Liver (tissue), 9 donors: Measurements from ENCODE around the gene MAPK9. TPM values are rescaled to one million over a fixed set of nuclear protein-coding genes. Genes with fewer than 3 reads are reported as not detected.

Experiments used
- DNase-seq: peaks from one replicate; pipeline ENCODE4 v3.0.0-alpha.2; 2017; ENCODE audit warnings: low spot score
- H3K27ac ChIP-seq, 2 donors: one replicate each; pipeline ENCODE4 v1.7.0; 2013; ENCODE audit warnings: inconsistent platforms in 2 of 2, low read length in 2 of 2, control low read depth in 1 of 2, low read depth in 1 of 2, mild to moderate bottlenecking in 1 of 2
- H3K27me3 ChIP-seq, 4 donors: one replicate each; pipeline versions ENCODE4 v1.6.1 to v1.7.0; 2013; ENCODE audit warnings: low read length in 3 of 4, inconsistent platforms in 1 of 4, mild to moderate bottlenecking in 1 of 4, moderate library complexity in 1 of 4; ENCODE audit not compliant: control insufficient read depth in 4 of 4, insufficient read depth in 4 of 4
- H3K36me3 ChIP-seq, 4 donors: one replicate each; pipeline versions ENCODE4 v1.6.1 to v1.7.0; 2013; ENCODE audit warnings: low read length in 3 of 4, mild to moderate bottlenecking in 3 of 4, low read depth in 1 of 4, moderate library complexity in 1 of 4; ENCODE audit not compliant: control insufficient read depth in 4 of 4, insufficient read depth in 3 of 4
- H3K4me1 ChIP-seq, 4 donors: one replicate each; pipeline versions ENCODE4 v1.6.1 to v1.7.0; 2013; ENCODE audit warnings: low read length in 3 of 4, mild to moderate bottlenecking in 3 of 4, moderate library complexity in 1 of 4; ENCODE audit not compliant: control insufficient read depth in 4 of 4, insufficient read depth in 4 of 4
- H3K4me3 ChIP-seq, 3 donors: one replicate each; pipeline versions ENCODE4 v1.6.1 to v1.7.0; 2013; ENCODE audit warnings: low read length in 3 of 3, control low read depth in 1 of 3, low read depth in 1 of 3, mild to moderate bottlenecking in 1 of 3
- H3K9ac ChIP-seq, 2 donors: one replicate each; pipeline ENCODE4 v1.7.0; 2013; ENCODE audit warnings: low read length in 2 of 2, mild to moderate bottlenecking in 2 of 2, moderate library complexity in 2 of 2, control low read depth in 1 of 2, low read depth in 1 of 2
- H3K9me3 ChIP-seq, 4 donors: one replicate each; pipeline versions ENCODE4 v1.6.1 to v1.7.0; 2013; ENCODE audit warnings: low read length in 3 of 4; ENCODE audit not compliant: control insufficient read depth in 4 of 4
- ATF3 ChIP-seq: IDR thresholded peaks from 2 replicates; pipeline ENCODE4 v1.6.1; 2016; ENCODE audit warnings: antibody characterized with exemption
- CTCF ChIP-seq: fragments of 150-350 bp; IDR thresholded peaks from 2 replicates; pipeline ENCODE4 v1.5.1; 2017; ENCODE audit warnings: improper control_type of control experiment, low read depth, low read length; ENCODE audit not compliant: missing input control
- FOXA1 ChIP-seq: IDR thresholded peaks from 2 replicates; pipeline ENCODE4 v1.6.1; 2016; ENCODE audit warnings: antibody characterized with exemption
- FOXA2 ChIP-seq: IDR thresholded peaks from 2 replicates; pipeline ENCODE4 v1.6.1; 2016; ENCODE audit warnings: antibody characterized with exemption
- HNF4A ChIP-seq, 2 donors: conservative IDR thresholded peaks; 2 replicates each; pipeline ENCODE4 v1.6.1; 2016; ENCODE audit warnings: antibody characterized with exemption in 2 of 2, mild to moderate bottlenecking in 2 of 2
- HNF4G ChIP-seq: IDR thresholded peaks from 2 replicates; pipeline ENCODE4 v1.6.1; 2016; ENCODE audit warnings: antibody characterized with exemption
- JUND ChIP-seq, 2 donors: IDR thresholded peaks; 2 replicates each; pipeline ENCODE4 v1.6.1; 2016; ENCODE audit warnings: antibody characterized with exemption in 2 of 2
- NR2F2 ChIP-seq: IDR thresholded peaks from 2 replicates; pipeline ENCODE4 v1.6.1; 2016; ENCODE audit warnings: antibody characterized with exemption
- RAD21 ChIP-seq, 2 donors: IDR thresholded peaks; 2 replicates each; pipeline ENCODE4 v1.6.1; 2016; ENCODE audit warnings: antibody characterized with exemption in 2 of 2, mild to moderate bottlenecking in 2 of 2
- RXRA ChIP-seq, 2 donors: IDR thresholded peaks; 2 replicates each; pipeline ENCODE4 v1.6.1; 2017 to 2018; ENCODE audit warnings: antibody characterized with exemption in 2 of 2, mild to moderate bottlenecking in 1 of 2
- SP1 ChIP-seq: IDR thresholded peaks from 2 replicates; pipeline ENCODE4 v1.6.1; 2018; ENCODE audit warnings: antibody characterized with exemption, mild to moderate bottlenecking
- TAF1 ChIP-seq: conservative IDR thresholded peaks from 2 replicates; pipeline ENCODE4 v1.6.1; 2016; ENCODE audit warnings: antibody characterized with exemption, mild to moderate bottlenecking
- YY1 ChIP-seq: IDR thresholded peaks from 2 replicates; pipeline ENCODE4 v1.6.1; 2016; ENCODE audit warnings: antibody characterized with exemption, mild to moderate bottlenecking
- WGBS: extraction: QIAGEN DNeasy Blood & Tissue Kit; methylation state at CpG from one replicate; pipeline ENCODE4 v1.1.7; 2013; 5-methylcytosine and 5-hydroxymethylcytosine counted together
- polyA plus RNA-seq, 2 donors: library from polyadenylated mRNA; stranded (reverse) in 1 of 2; unstranded in 1 of 2; fragments of 200-250 nt in 1 of 2; fragments of >200 nt in 1 of 2; fragmentation: Nextera tagmentation in 1 of 2; extraction: Ambion mirVana in 1 of 2; gene quantifications; one replicate each; pipeline versions ENCODE4 v1.2.1 to v1.2.3, GENCODE V29; 2013 to 2015
- total RNA-seq, 2 donors: library from RNA; depleted of rRNA; stranded (reverse); fragments of >200 nt; gene quantifications; one replicate each; pipeline ENCODE4 v1.2.3, GENCODE V29; 2014
- TF ChIP-seq, protein P1 (sequence below): IDR thresholded peaks from 2 replicates; pipeline ENCODE4 v1.6.1; 2016; ENCODE audit warnings: antibody characterized with exemption
- TF ChIP-seq, protein P2 (sequence below): IDR thresholded peaks from 2 replicates; pipeline ENCODE4 v1.6.1; 2016; ENCODE audit warnings: antibody characterized with exemption
- TF ChIP-seq, protein P3 (sequence below): IDR thresholded peaks from 2 replicates; pipeline ENCODE4 v1.6.1; 2016; ENCODE audit warnings: antibody characterized with exemption, mild to moderate bottlenecking
- donor health status: healthy.
- donor health status: healthy.
- donor health status: healthy.
- donor health status: healthy.
- donor health status: healthy.

MAPK9 gene
- 10 to 100 TPM; 16.8 to 22.7 TPM for total RNA-seq
- polyA plus RNA-seq, result 1 to 10 TPM; 3.8 to 8.7 TPM

- no peaks in the 10 kb centered on the region for H3K36me3 ChIP-seq
- peak within 1 kb of the TSS; percentile 74 to 94 (median 75) for H3K4me3 ChIP-seq
- TF ChIP-seq SP1, result peak; percentile 56
- TF ChIP-seq, protein P1, sequence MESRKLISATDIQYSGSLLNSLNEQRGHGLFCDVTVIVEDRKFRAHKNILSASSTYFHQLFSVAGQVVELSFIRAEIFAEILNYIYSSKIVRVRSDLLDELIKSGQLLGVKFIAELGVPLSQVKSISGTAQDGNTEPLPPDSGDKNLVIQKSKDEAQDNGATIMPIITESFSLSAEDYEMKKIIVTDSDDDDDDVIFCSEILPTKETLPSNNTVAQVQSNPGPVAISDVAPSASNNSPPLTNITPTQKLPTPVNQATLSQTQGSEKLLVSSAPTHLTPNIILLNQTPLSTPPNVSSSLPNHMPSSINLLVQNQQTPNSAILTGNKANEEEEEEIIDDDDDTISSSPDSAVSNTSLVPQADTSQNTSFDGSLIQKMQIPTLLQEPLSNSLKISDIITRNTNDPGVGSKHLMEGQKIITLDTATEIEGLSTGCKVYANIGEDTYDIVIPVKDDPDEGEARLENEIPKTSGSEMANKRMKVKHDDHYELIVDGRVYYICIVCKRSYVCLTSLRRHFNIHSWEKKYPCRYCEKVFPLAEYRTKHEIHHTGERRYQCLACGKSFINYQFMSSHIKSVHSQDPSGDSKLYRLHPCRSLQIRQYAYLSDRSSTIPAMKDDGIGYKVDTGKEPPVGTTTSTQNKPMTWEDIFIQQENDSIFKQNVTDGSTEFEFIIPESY, result no peak
- no peak for TF ChIP-seq FOXA2
- under 1% methylated on average over 122 of the region's 122 CpGs for WGBS
- no peaks in the 10 kb centered on the region for H3K27me3 ChIP-seq
- no peaks in the 10 kb centered on the region for H3K9me3 ChIP-seq
- peaks cover 11 to 25% (median 19%) of the 10 kb centered on the region in 4 donors for H3K4me1 ChIP-seq
- H3K9ac ChIP-seq, result peak within 1 kb of the TSS in 1 of 2 donors; percentile 46
- peak; percentile 87 for DNase-seq
- peak within 1 kb of the TSS; percentile 80 to 84 for H3K27ac ChIP-seq
These were observed at the start of gene MAPK9 for GRCh38 chr5:180291943-180292831. TSS of gene MAPK9 (minus strand) at chr5:180292083. CDS start at chr5:180280561, 11,522 bp downstream.

- no peak overlapping the region for H3K4me3 ChIP-seq
- TF ChIP-seq ATF3, result no peak
- no peak for TF ChIP-seq SP1
- no peak for TF ChIP-seq YY1
- TF ChIP-seq HNF4G, result no peak
- TF ChIP-seq FOXA1, result no peak
- TF ChIP-seq RAD21 (IDR thresholded peaks at IDR 0.05), result no peak
- no peak for TF ChIP-seq NR2F2
- no peak for TF ChIP-seq FOXA2
- TF ChIP-seq JUND (IDR thresholded peaks at IDR 0.05), result no peak
- TF ChIP-seq CTCF, result no peak
- TF ChIP-seq, protein P2, sequence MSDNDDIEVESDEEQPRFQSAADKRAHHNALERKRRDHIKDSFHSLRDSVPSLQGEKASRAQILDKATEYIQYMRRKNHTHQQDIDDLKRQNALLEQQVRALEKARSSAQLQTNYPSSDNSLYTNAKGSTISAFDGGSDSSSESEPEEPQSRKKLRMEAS, result no peak
- TF ChIP-seq TAF1, result no peak
- no peak for TF ChIP-seq RXRA (IDR thresholded peaks at IDR 0.05)
- TF ChIP-seq, protein P3, sequence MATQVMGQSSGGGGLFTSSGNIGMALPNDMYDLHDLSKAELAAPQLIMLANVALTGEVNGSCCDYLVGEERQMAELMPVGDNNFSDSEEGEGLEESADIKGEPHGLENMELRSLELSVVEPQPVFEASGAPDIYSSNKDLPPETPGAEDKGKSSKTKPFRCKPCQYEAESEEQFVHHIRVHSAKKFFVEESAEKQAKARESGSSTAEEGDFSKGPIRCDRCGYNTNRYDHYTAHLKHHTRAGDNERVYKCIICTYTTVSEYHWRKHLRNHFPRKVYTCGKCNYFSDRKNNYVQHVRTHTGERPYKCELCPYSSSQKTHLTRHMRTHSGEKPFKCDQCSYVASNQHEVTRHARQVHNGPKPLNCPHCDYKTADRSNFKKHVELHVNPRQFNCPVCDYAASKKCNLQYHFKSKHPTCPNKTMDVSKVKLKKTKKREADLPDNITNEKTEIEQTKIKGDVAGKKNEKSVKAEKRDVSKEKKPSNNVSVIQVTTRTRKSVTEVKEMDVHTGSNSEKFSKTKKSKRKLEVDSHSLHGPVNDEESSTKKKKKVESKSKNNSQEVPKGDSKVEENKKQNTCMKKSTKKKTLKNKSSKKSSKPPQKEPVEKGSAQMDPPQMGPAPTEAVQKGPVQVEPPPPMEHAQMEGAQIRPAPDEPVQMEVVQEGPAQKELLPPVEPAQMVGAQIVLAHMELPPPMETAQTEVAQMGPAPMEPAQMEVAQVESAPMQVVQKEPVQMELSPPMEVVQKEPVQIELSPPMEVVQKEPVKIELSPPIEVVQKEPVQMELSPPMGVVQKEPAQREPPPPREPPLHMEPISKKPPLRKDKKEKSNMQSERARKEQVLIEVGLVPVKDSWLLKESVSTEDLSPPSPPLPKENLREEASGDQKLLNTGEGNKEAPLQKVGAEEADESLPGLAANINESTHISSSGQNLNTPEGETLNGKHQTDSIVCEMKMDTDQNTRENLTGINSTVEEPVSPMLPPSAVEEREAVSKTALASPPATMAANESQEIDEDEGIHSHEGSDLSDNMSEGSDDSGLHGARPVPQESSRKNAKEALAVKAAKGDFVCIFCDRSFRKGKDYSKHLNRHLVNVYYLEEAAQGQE, result no peak
- no peak for TF ChIP-seq HNF4A (conservative IDR thresholded peaks at IDR 0.05)
These were observed 49.7 kb upstream of the MAPK9 start for GRCh38 chr5:180341595-180341994.

More at GRCh38 chr5:180341595-180341994, 49.7 kb upstream of the MAPK9 start:
- no peaks in the 10 kb centered on the region for H3K27me3 ChIP-seq
- no peak overlapping the region for H3K27ac ChIP-seq
- no peak for DNase-seq
- H3K4me1 ChIP-seq, result no peaks in the 10 kb centered on the region
- H3K9me3 ChIP-seq, result no peaks in the 10 kb centered on the region
- H3K9ac ChIP-seq, result no peak overlapping the region
- H3K36me3 ChIP-seq, result no peaks in the 10 kb centered on the region
- 94% methylated on average over 8 of the region's 8 CpGs for WGBS
